ENCODE results near the gene KCNJ3.

DNA sequence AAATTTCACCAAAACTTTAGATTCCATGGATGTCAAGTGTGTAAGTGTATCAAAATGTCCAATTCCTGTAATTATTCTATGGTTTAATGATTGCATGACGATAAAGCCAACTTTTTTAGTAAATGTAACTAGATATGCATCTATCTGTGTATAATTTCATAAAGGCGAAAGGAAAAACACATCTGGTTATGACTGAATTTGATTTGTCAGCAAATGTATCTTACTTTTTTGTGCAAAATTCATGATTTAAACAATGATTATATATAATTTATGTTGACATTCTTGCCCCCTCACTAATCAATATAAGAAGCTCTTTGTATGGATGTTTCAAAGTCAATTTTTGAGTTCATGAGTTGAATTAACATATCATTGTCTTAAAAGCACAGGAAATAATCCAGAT lies 138.5 kb downstream of the KCNJ3 start:
- TF ChIP-seq ZNF707 (tag by site-specific recombination; IDR thresholded peaks at IDR 0.05): no peak
- no peak for TF ChIP-seq CTCF (tag by site-specific recombination; IDR thresholded peaks at IDR 0.05)
- TF ChIP-seq ZNF157 (tag by site-specific recombination; IDR thresholded peaks at IDR 0.05): no peak
- TF ChIP-seq WT1 (tag by site-specific recombination; IDR thresholded peaks at IDR 0.05): no peak

All from HEK293 (cell line).